SU-DHL-6 (cell line): ENCODE measurements around the gene ZNF529.

ENCODE experiments used
- CTCF ChIP-seq: fragments of 200-600 bp; sonication (generic); IDR thresholded peaks from one replicate; pipeline ENCODE4 v1.5.1; 2017; ENCODE audit warnings: antibody characterized with exemption, mild to moderate bottlenecking, low read length, moderate library complexity; ENCODE audit not compliant: insufficient read depth, poor library complexity, severe bottlenecking
- EZH2phosphoT487 ChIP-seq: fragments of 200-600 bp; sonication (generic), shearing (Covaris generic); conservative IDR thresholded peaks from 2 replicates; pipeline ENCODE4 v1.6.1; 2018; ENCODE audit warnings: mild to moderate bottlenecking, antibody characterized with exemption, low read length, moderate library complexity, mixed read lengths

- TF ChIP-seq CTCF: no peak
- TF ChIP-seq EZH2phosphoT487: no peak
These were observed 31.6 kb upstream of the ZNF529 start for GRCh38 chr19:36604656-36605100.
